ENCODE results near the gene IDE.

DNA sequence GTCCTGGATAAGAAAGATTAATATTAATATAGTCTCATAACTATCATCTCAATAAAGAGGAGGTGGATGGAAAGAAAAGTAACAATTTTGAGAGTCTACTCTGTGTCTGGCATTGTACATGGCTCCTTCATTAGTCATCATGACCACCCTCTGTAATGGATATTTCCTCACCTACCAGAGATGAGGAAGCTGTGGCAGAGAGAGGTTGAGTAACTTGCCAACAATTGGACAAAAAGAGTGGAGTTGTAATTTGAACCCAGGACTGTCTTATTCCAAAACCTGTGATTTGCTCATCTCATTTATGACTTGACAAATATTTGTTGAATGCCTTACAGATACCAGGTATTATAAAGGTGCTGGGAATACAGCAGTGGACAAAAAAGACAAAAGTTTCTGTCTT is 2.1 kb upstream of the IDE start:
- TF ChIP-seq, protein P1, sequence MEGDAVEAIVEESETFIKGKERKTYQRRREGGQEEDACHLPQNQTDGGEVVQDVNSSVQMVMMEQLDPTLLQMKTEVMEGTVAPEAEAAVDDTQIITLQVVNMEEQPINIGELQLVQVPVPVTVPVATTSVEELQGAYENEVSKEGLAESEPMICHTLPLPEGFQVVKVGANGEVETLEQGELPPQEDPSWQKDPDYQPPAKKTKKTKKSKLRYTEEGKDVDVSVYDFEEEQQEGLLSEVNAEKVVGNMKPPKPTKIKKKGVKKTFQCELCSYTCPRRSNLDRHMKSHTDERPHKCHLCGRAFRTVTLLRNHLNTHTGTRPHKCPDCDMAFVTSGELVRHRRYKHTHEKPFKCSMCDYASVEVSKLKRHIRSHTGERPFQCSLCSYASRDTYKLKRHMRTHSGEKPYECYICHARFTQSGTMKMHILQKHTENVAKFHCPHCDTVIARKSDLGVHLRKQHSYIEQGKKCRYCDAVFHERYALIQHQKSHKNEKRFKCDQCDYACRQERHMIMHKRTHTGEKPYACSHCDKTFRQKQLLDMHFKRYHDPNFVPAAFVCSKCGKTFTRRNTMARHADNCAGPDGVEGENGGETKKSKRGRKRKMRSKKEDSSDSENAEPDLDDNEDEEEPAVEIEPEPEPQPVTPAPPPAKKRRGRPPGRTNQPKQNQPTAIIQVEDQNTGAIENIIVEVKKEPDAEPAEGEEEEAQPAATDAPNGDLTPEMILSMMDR (IDR thresholded peaks at IDR 0.05) = no peak
- TF ChIP-seq EP300 (IDR thresholded peaks at IDR 0.05) = no peak
